GM18909 (cell line): Measurements from ENCODE around the gene TGFBR2.
A peak's percentile ranks its signal among the peaks of the same experiment; 100 is the strongest.

Experiments used
- ATAC-seq: cut with Tn5 transposase; IDR thresholded peaks from one replicate; pipeline ENCODE4 v1.9.1; 2021; ENCODE audit warnings: mild to moderate bottlenecking; ENCODE audit not compliant: unreplicated experiment, poor library complexity

Gene TGFBR2

GRCh38 chr3:30648670-30649357 is 42.4 kb downstream of the TGFBR2 start:
- no peak for ATAC-seq

DNA sequence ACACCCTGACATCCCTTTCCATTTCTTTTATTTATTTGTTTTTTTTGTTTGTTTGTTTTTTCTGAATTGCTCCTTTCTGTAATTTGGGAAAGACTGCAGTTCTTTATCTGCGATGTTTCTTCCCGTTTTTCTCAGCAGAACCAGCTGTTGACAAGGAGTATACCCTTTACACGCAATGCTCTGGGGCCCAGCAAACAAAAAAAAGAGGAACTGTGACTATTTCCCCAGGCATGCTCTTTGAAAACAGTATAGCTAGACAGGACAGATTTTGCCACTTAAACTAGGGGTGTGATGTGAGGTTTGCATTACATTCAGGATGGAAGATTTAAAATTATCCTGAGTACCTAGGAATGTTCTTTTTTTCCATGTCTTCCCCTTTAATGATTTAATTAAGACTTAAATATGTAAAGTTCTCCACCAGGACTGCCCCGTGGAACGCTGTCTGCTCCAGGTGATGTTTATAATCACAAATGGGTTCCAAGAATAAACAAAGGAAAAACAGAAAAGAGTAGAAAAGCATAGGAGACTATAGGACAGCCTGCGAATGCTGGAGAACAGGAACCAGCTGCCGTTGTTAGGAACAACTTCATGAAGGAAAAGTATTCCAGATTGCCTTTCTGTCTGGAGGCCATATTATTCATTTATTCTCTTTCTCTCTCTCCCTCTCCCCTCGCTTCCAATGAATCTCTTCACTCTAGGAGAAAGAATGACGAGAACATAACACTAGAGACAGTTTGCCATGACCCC is 43.3 kb downstream of the TGFBR2 start:
- ATAC-seq: peak; percentile 72

- ATAC-seq: no peak
Measured at GRCh38 chr3:30650348-30650995, 44.1 kb downstream of the TGFBR2 start.

DNA sequence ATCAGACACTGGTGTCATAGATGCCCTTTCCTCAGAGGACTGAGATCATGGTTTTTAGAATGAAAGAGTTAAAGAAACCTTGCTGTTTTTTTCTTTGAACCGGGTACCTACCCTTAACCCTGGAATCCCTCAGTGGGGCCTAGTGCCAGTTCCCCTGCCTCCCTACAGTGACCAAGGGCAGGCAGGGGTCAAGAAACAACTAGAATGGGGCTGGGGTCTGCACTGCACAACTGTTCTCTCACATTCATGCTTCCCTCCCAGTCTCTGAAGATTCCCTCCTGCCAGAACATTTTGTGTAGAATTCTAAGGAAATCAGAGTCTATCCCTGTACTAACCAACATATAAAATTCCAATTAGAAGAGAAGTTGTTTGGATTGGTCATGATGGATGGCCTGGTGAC is 47.9 kb downstream of the TGFBR2 start:
- ATAC-seq: no peak

DNA sequence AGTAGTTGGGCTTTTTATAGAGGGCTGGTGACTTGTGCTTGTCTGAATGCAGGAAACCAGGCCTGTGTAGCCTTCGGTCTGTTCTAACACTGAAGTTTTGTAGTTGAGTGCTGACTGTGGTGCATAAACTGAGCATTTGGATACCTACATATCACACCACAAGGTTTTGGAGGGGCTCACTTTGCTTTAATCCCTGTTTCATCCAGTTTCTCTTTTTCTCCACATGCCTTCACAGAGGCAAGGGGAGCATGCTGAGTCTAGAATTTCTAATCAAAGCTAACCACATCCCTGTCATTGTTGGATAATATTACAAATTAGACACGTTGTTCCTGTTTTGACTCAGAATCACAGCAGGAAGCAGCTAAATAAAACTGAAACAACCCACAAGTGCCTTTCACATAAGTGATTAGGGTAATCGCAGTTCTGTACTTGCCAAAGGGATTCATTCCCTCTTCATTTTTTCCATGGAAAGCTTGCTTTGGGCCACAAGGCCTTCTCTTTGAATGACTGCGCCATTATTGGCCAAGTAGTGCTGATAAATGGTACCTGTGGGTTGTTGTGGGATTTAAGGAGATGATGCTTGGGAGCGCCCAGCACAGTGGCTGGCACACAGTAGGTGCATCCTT is 48.9 kb downstream of the TGFBR2 start:
- ATAC-seq: peak; percentile 28

GRCh38 chr3:30656624-30657141 is 50.3 kb downstream of the TGFBR2 start:
- ATAC-seq: no peak

- peak; percentile 21 for ATAC-seq
Measured at GRCh38 chr3:30657914-30658313, 51.5 kb downstream of the TGFBR2 start.

DNA sequence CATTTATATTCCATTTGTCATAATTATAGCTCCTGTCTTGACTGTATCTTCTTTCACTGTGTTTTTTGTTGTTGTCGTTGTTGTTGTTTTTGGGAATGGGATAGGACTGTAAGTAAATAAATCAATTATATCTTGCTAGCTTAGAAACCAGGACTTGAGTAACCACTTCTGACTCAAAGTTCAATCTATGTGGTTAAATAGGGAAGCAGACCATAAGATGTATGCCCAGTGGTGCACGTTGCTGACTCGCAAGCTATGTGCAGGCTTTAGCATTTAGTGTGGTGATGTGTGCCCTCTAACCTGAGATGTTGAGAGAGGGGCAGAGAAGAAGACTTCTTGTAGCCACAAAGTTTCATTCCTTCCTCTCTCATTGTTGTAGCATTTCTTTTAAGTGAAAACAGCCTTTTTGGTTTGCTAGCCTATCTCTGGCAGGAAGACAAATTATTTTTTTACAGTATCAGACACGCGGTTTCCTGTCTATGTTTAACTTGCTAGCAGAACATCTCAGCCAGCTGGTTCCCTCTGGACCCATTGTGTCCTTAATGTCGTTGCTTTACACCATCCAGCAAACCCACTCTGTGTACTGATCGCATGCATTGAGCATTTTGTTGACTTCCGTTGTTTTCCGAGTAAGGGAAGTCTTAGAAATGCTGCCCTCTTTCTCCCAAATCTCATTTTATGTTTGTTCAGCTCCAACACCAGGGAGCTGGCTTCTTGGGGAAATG is 52.1 kb downstream of the TGFBR2 start:
- ATAC-seq: peak; percentile 95

- no peak for ATAC-seq
Measured at GRCh38 chr3:30659270-30660130, 53.1 kb downstream of the TGFBR2 start.

DNA sequence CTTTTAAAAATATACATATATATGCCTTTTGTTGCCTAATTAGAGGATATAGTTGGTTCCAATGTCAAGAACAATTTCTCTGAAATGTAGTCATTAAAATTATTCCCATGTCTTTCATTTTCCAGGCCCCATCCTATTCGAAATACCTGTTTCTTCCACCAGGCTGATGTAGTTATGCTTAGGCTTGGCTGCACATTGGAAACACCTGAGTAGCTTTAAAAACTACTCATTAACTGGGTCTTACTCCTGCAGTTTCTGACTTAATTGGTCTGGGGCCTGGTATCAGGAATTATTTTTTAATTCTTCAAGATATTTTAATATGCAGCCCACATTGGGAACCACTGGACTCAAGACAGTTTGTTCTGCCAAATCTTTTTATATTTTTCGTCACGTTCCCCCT is 53.7 kb downstream of the TGFBR2 start:
- no peak for ATAC-seq

- no peak for ATAC-seq
Measured at GRCh38 chr3:30660656-30661055, 54.3 kb downstream of the TGFBR2 start.

GRCh38 chr3:30661098-30661873 is 54.9 kb downstream of the TGFBR2 start:
- no peak for ATAC-seq

DNA sequence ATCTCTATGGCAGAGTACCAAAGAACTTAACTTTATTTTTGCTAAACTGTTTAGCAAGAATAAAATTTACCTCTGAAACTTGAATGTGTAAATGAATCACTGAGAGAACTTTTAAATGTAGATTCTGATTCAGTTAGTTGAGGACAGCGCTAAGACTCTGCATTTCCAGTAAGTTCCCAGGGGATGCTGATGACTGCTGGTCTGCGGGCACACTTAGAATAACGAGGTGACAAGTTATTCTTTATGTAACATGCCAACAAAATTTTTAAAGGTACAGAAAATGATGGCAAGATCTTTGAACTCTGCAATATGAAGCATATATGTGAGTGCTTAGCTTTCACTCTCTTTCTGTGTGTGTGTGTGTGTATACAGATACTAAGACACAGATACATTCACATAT is 56.4 kb downstream of the TGFBR2 start:
- ATAC-seq: no peak

DNA sequence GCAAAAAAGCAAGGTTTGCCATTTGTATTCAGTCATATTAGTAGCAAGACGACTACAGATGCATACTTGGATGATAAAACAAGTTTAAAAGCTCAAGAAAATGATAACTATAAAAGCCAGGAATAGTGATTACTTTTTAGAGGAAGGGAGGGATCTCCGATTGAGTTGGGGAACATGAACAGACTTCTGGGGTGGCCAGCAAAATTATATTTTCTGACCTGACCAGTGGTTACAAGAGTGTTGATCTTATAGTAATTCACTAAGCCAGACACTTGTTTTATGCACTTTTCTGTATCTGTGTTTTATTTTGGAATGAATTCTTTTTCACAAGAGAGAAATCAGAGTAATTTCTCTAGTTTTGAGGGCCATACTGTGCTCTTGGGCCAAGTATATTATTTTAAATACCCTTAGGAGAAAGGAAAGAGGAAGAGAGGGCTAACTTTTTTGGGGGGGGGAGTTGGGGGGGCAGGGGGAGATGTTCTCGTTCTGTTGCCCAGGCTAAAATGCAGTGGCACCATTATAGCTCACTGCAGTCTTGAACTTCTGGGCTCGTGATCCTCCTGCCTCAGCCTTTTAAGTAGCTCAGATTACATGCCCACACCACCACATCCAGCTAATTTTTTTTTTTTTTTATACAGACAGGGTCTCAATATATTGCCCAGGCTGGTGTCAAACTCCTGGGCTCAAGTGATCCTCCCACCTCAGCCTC is 57.3 kb downstream of the TGFBR2 start:
- ATAC-seq: no peak

DNA sequence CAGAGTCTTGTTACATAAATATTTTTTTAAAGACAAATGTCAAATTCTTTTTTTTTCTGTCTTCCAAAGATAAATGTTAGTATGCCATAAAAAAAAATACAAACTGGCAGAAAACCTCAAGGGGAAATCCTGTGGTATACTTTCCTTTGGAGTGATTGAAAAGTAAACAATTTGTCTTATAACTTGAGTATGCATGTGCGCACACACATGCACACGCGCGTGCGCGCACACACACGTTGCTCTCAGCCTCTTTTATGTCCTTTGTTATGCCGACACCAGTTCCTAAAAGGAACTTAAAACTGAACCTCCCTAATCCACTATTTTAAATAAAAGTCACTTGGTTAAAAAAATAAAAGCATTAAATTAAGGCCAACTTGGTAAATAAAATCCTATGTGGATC is 58.1 kb downstream of the TGFBR2 start:
- ATAC-seq: no peak

DNA sequence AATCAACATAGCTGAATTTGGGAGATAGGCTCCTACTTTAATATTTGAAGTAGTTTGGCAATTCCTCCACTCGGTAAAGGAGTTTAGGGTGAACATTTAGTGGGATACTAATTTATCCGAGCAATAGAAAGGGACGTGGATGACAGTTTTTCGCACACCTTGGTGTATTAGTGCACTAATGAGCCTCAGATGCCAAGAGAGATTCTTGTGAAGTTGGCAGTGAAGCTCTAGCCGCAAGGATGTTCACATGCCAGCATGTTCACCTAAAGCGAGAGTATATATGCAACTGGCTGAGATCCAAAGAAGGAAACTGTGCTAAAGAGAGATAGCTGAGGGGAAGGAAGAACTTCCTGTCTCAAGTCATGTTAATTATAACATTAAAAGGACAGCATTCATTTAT is 58.5 kb downstream of the TGFBR2 start:
- ATAC-seq: no peak

GRCh38 chr3:30665539-30665938 is 59.1 kb downstream of the TGFBR2 start:
- no peak for ATAC-seq
